ENCODE measurements around the gene SRPK1. TPM values are rescaled to one million over a fixed set of nuclear protein-coding genes. Genes with fewer than 3 reads are reported as not detected.

Gene SRPK1
- total RNA-seq, 3 donors from 2014 or later (not counting 1 experiment from before 2014, with no cell fraction given) = 38.6 to 63.8 (median 43.2) TPM

DNA sequence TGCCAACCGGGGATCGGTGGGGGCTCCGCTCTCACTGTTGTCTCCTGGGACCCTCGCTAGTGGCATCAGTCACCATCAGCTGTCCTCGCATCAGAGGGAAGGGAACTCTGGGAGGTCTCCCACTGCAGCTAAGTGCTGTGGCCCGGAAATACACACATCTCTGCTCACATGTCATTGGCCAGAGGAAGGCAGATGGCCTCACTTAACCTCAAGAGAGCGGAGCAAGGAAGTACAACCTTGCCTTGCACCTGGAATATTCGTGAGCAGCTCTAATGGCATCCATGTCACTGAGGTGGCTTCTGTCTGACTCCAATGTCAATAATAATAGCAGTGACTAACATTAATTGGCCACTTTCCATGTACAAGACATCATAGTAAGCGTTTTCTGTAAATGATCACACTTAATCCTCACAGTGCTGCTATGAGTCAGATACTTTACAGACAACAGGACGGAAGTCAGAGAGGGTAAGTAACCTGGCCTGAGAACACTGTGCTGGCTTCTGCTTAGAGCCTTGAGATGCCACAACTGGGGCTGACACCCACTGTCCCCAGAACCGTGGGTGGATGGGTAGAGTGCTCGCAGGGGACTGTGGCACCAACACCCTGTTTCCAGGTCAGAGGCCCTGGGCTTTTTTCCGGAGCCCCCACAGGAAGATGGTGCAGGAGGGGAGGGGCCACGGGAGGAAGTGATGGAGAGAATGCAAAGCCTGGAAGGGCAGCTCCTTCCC lies 109.8 kb downstream of the SRPK1 start:
- no peaks in the 10 kb centered on the region for H3K9me3 ChIP-seq (ENCODE audit: control insufficient read depth, insufficient read depth, low read length)
- H3K27ac ChIP-seq (ENCODE audit: low read length) = no peak overlapping the region
- no peaks in the 10 kb centered on the region for H3K36me3 ChIP-seq (ENCODE audit: control insufficient read depth, insufficient read depth, low read length)
- H3K27me3 ChIP-seq (ENCODE audit: control insufficient read depth, insufficient read depth, low read length) = peaks cover 5% of the 10 kb centered on the region
- Mint-ChIP-seq H3K4me3 (no peak overlapping the region), H3K27ac (no peak overlapping the region), H3K36me3 (no peaks in the 10 kb centered on the region), H3K4me1 (peaks cover 0 to 4% of the 10 kb centered on the region in 2 donors), H3K27me3 (ENCODE audit: low read depth in 2 of 2) (peaks cover 15 to 18% of the 10 kb centered on the region in 2 donors), H3K9me3 (no peaks in the 10 kb centered on the region)
- DNase-seq (no peak), ATAC-seq (no peak)
- no peaks in the 10 kb centered on the region for H3K4me1 ChIP-seq (ENCODE audit: control insufficient read depth, insufficient read depth, low read length)
- intact Hi-C loops (cut with micrococcal nuclease) = no loop called here
- WGBS (ENCODE audit: insufficient coverage) = 77% methylated on average over 14 of the region's 14 CpGs
- TF ChIP-seq, protein P1, sequence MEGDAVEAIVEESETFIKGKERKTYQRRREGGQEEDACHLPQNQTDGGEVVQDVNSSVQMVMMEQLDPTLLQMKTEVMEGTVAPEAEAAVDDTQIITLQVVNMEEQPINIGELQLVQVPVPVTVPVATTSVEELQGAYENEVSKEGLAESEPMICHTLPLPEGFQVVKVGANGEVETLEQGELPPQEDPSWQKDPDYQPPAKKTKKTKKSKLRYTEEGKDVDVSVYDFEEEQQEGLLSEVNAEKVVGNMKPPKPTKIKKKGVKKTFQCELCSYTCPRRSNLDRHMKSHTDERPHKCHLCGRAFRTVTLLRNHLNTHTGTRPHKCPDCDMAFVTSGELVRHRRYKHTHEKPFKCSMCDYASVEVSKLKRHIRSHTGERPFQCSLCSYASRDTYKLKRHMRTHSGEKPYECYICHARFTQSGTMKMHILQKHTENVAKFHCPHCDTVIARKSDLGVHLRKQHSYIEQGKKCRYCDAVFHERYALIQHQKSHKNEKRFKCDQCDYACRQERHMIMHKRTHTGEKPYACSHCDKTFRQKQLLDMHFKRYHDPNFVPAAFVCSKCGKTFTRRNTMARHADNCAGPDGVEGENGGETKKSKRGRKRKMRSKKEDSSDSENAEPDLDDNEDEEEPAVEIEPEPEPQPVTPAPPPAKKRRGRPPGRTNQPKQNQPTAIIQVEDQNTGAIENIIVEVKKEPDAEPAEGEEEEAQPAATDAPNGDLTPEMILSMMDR (IDR thresholded peaks at IDR 0.05) = no peak
- H3K4me3 ChIP-seq (ENCODE audit: low read length) = no peak overlapping the region

DNA sequence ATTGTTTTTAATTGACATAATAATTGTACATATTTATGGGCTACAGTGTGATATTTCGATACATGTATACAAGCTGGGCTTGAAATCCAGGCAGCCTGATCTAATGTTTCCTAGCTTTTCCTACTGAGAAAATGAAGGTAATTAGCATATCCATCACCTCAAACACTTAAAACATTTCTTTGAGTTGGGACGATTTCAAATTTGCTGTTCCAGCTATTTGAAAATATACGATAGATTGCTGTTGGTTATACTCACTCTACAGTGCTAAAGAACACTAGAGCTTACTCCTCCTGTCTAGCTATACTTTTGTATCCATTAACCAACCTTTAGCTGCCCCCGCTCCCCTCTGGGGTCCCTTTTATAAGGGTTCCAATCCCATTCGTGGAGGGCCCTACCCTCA lies 111.1 kb downstream of the SRPK1 start:
- Mint-ChIP-seq H3K4me1 (peaks cover 5 to 13% of the 10 kb centered on the region in 2 donors), H3K27ac (no peak overlapping the region), H3K27me3 (ENCODE audit: low read depth in 2 of 2) (peaks cover 21 to 26% of the 10 kb centered on the region in 2 donors), H3K9me3 (no peaks in the 10 kb centered on the region), H3K36me3 (no peaks in the 10 kb centered on the region), H3K4me3 (no peak overlapping the region)
- intact Hi-C loops (cut with micrococcal nuclease) = no loop called here
- 83% methylated on average over 5 of the region's 5 CpGs for WGBS (ENCODE audit: insufficient coverage)
- no peaks in the 10 kb centered on the region for H3K9me3 ChIP-seq (ENCODE audit: control insufficient read depth, insufficient read depth, low read length)
- peaks cover 7% of the 10 kb centered on the region for H3K4me1 ChIP-seq (ENCODE audit: control insufficient read depth, insufficient read depth, low read length)
- no peaks in the 10 kb centered on the region for H3K36me3 ChIP-seq (ENCODE audit: control insufficient read depth, insufficient read depth, low read length)
- ATAC-seq = no peak
- no peak overlapping the region for H3K4me3 ChIP-seq (ENCODE audit: low read length)
- TF ChIP-seq, protein P1 (IDR thresholded peaks at IDR 0.05) = no peak
- H3K27ac ChIP-seq (ENCODE audit: low read length) = no peak overlapping the region
- DNase-seq = no peak
- H3K27me3 ChIP-seq (ENCODE audit: control insufficient read depth, insufficient read depth, low read length) = peaks cover 10% of the 10 kb centered on the region

DNA sequence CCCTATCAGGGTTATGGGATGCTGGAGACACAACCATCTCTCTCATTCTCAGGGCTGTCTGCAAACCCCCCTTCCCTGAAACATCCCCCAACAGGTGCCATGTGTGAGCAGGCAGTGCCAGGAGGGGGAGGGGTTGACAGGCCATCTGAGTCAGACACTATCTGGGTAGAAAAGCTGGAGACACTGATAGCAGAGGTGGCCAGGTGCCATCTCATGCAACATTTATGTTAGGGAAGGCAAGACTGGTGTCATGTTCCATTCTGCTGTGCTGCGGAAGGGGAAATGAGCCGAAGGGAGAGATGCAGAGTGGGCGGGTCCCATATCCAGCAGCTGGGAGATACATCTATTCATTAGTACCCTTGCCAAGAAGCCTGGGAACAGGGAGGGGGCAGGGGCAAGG lies 112.2 kb downstream of the SRPK1 start:
- intact Hi-C loops (cut with micrococcal nuclease) = no loop called here
- H3K27me3 ChIP-seq (ENCODE audit: control insufficient read depth, insufficient read depth, low read length) = peaks cover 10% of the 10 kb centered on the region
- H3K36me3 ChIP-seq (ENCODE audit: control insufficient read depth, insufficient read depth, low read length) = no peaks in the 10 kb centered on the region
- WGBS (ENCODE audit: insufficient coverage) = 73% methylated on average over 3 of the region's 3 CpGs
- peaks cover 7% of the 10 kb centered on the region for H3K4me1 ChIP-seq (ENCODE audit: control insufficient read depth, insufficient read depth, low read length)
- TF ChIP-seq, protein P1 (IDR thresholded peaks at IDR 0.05) = no peak
- H3K9me3 Mint-ChIP-seq = no peaks in the 10 kb centered on the region
- H3K4me3 Mint-ChIP-seq = no peak overlapping the region
- H3K27ac ChIP-seq (ENCODE audit: low read length) = no peak overlapping the region
- no peak overlapping the region for H3K27ac Mint-ChIP-seq
- no peaks in the 10 kb centered on the region for H3K36me3 Mint-ChIP-seq
- DNase-seq (no peak), ATAC-seq (no peak)
- no peak overlapping the region for H3K4me3 ChIP-seq (ENCODE audit: low read length)
- peaks cover 23 to 26% of the 10 kb centered on the region in 2 donors for H3K27me3 Mint-ChIP-seq (ENCODE audit: low read depth in 2 of 2)
- no peaks in the 10 kb centered on the region for H3K9me3 ChIP-seq (ENCODE audit: control insufficient read depth, insufficient read depth, low read length)
- peaks cover 5 to 16% of the 10 kb centered on the region in 2 donors for H3K4me1 Mint-ChIP-seq
